ENCODE measurements around the gene PGAM1.
"Not testable (repeated sequence)": the region's sequence is repeated elsewhere in the genome, so short reads cannot be mapped to it uniquely, and the experiment has no call there.

The PGAM1 gene

GRCh38 chr10:97465982-97466381, 40.0 kb downstream of the PGAM1 start:
- TF ChIP-seq CTCF (IDR thresholded peaks at IDR 0.05; ENCODE audit: low read depth, low read length), result no peak
- H3K4me3 ChIP-seq (ENCODE audit: low read depth, low read length), result no peak overlapping the region

- no peak overlapping the region for H3K4me3 ChIP-seq (ENCODE audit: low read depth, low read length)
- TF ChIP-seq CTCF (IDR thresholded peaks at IDR 0.05; ENCODE audit: low read depth, low read length), result no peak
Measured at GRCh38 chr10:97466755-97467154, 40.8 kb downstream of the PGAM1 start.

GRCh38 chr10:97468162-97468561, 42.2 kb downstream of the PGAM1 start:
- no peak for TF ChIP-seq CTCF (IDR thresholded peaks at IDR 0.05; ENCODE audit: low read depth, low read length)
- H3K4me3 ChIP-seq (ENCODE audit: low read depth, low read length), result no peak overlapping the region

GRCh38 chr10:97468781-97469180, 42.8 kb downstream of the PGAM1 start:
- H3K4me3 ChIP-seq (ENCODE audit: low read depth, low read length), result not testable (repeated sequence)

GRCh38 chr10:97474918-97475317, 48.9 kb downstream of the PGAM1 start:
- H3K4me3 ChIP-seq (ENCODE audit: low read depth, low read length), result no peak overlapping the region
- no peak for TF ChIP-seq CTCF (IDR thresholded peaks at IDR 0.05; ENCODE audit: low read depth, low read length)

- no peak overlapping the region for H3K4me3 ChIP-seq (ENCODE audit: low read depth, low read length)
- no peak for TF ChIP-seq CTCF (IDR thresholded peaks at IDR 0.05; ENCODE audit: low read depth, low read length)
Measured at GRCh38 chr10:97475936-97476594, 50.1 kb downstream of the PGAM1 start.

- H3K4me3 ChIP-seq (ENCODE audit: low read depth, low read length), result not testable (repeated sequence)
Measured at GRCh38 chr10:97479410-97479809, 53.4 kb downstream of the PGAM1 start.

- no peak for TF ChIP-seq CTCF (IDR thresholded peaks at IDR 0.05; ENCODE audit: low read depth, low read length)
- no peak overlapping the region for H3K4me3 ChIP-seq (ENCODE audit: low read depth, low read length)
Measured at GRCh38 chr10:97479939-97480338, 53.9 kb downstream of the PGAM1 start.

All from WI38 (cell line).